GM12878 (cell line): ENCODE results near the gene TMEM254. TPM values are rescaled to one million over a fixed set of nuclear protein-coding genes. Genes with fewer than 3 reads are reported as not detected.

Experiments used
- ATAC-seq: fragments of 200-7000 bp; cut with Tn5 transposase; 3 replicates; pipeline ENCODE4 v1.9.1; 2020; ENCODE audit warnings: mild to moderate bottlenecking, moderate library complexity
- BruUV-seq: library from RNA; stranded (reverse); fragments of 400-500 nt; replicated peaks from 2 replicates; lab custom pipeline; 2021; lab: Mats Ljungman, UMichigan
- CTCF ChIA-PET: fragments of 300-600 bp; sonication (Branson Sonifier 250); formaldehyde crosslinking; extraction: SDS; loops from one replicate; lab custom pipeline; 2021; ENCODE audit warnings: inconsistent platforms; lab: Yijun Ruan, JAX
- POLR2A ChIA-PET: fragments of 350-600 bp; formaldehyde crosslinking; extraction: SDS; loops from one replicate; lab custom pipeline; 2021; ENCODE audit warnings: inconsistent platforms; lab: Charles Lee
- RAD21 ChIA-PET: fragments of 300-600 bp; sonication (Branson Sonifier 250); formaldehyde crosslinking; loops from one replicate; lab custom pipeline; 2023; ENCODE audit warnings: antibody characterized with exemption; ENCODE audit not compliant: unreplicated experiment; lab: Charles Lee
- SMC1A ChIA-PET: fragments of 300-600 bp; sonication (Branson Sonifier 250); formaldehyde crosslinking; loops from one replicate; lab custom pipeline; 2023; ENCODE audit not compliant: unreplicated experiment, uncharacterized antibody; lab: Charles Lee
- DNase-seq: peaks from one replicate; pipeline ENCODE4 v3.0.0-alpha.2; 2011; ENCODE audit warnings: low read depth, low spot score
- FAIRE-seq: peaks from 3 replicates; lab custom pipeline; 2011; peaks lifted over from hg19 to GRCh38; lab: Jason Lieb, UNC
- H2AFZ ChIP-seq: 2 replicates; pipeline ENCODE4 v1.6.0; 2011; ENCODE audit warnings: low read depth, low read length, control low read depth; ENCODE audit not compliant: control insufficient read depth
- H3K27ac ChIP-seq: 2 replicates; pipeline ENCODE4 v1.5.1; 2011; ENCODE audit warnings: control low read depth; ENCODE audit not compliant: control insufficient read depth, insufficient read depth
- H3K27me3 ChIP-seq, 2 experiments: replicated peaks in 1 of 2; 2 replicates each; pipeline versions ENCODE4 v1.6.0 to v1.6.1; 2011; ENCODE audit warnings: low read length in 1 of 2; ENCODE audit not compliant: control insufficient read depth in 2 of 2, insufficient read depth in 2 of 2
- H3K36me3 ChIP-seq, 2 experiments: 2 replicates each; pipeline ENCODE4 v1.5.1; 2011; ENCODE audit warnings: low read length in 1 of 2; ENCODE audit not compliant: control insufficient read depth in 2 of 2, insufficient read depth in 2 of 2
- H3K4me1 ChIP-seq: 2 replicates; pipeline ENCODE4 v1.6.1; 2011; ENCODE audit warnings: mild to moderate bottlenecking, low read length, moderate library complexity, mixed read lengths; ENCODE audit not compliant: control insufficient read depth, insufficient read depth
- H3K4me2 ChIP-seq: 2 replicates; pipeline ENCODE4 v1.6.0; 2011; ENCODE audit warnings: control low read depth; ENCODE audit not compliant: control insufficient read depth, insufficient read depth
- H3K4me3 ChIP-seq: fragments of 200-600 bp; sonication (generic); 2 replicates; pipeline ENCODE4 v1.5.1; 2016
- H3K79me2 ChIP-seq: 2 replicates; pipeline ENCODE4 v1.6.0; 2011; ENCODE audit warnings: low read length; ENCODE audit not compliant: control insufficient read depth, insufficient read depth
- H3K9ac ChIP-seq: 2 replicates; pipeline ENCODE4 v1.8.0; 2011; ENCODE audit warnings: low read length, control low read depth, mixed read lengths; ENCODE audit not compliant: control insufficient read depth, insufficient read depth
- H3K9me3 ChIP-seq: replicated peaks from 3 replicates; pipeline ENCODE4 v1.5.1; 2011; ENCODE audit warnings: mild to moderate bottlenecking, low read length; ENCODE audit not compliant: control insufficient read depth, insufficient read depth
- H4K20me1 ChIP-seq: 2 replicates; pipeline ENCODE4 v1.6.0; 2011; ENCODE audit not compliant: control insufficient read depth, insufficient read depth
- ATF3 ChIP-seq: IDR thresholded peaks from 2 replicates; pipeline ENCODE4 v1.6.1; 2011; ENCODE audit warnings: low read depth, mild to moderate bottlenecking, low read length, moderate library complexity, borderline replicate concordance; ENCODE audit errors: extremely low read depth
- E4F1 ChIP-seq: fragments of 450-650 bp; IDR thresholded peaks from 2 replicates; pipeline ENCODE4 v1.6.1; 2018; ENCODE audit warnings: borderline replicate concordance, mild to moderate bottlenecking; ENCODE audit not compliant: partially characterized antibody
- IKZF2 ChIP-seq, 2 experiments: fragments of 450-650 bp; IDR thresholded peaks; 2 replicates each; pipeline ENCODE4 v1.6.1; 2017; ENCODE audit warnings: mild to moderate bottlenecking in 2 of 2, moderate library complexity in 2 of 2
- IRF4 ChIP-seq: IDR thresholded peaks from 2 replicates; pipeline ENCODE4 v1.6.1; 2011; ENCODE audit warnings: low read depth, low read length
- JUND ChIP-seq: IDR thresholded peaks from 2 replicates; pipeline ENCODE4 v1.6.1; 2012; ENCODE audit warnings: low read depth, mild to moderate bottlenecking, low read length, improper control_type of control experiment, moderate library complexity
- MEF2A ChIP-seq: IDR thresholded peaks from 2 replicates; pipeline ENCODE4 v1.6.1; 2011; ENCODE audit warnings: low read depth, mild to moderate bottlenecking, low read length, moderate library complexity; ENCODE audit not compliant: insufficient read depth
- NR2F1 ChIP-seq: fragments of 450-650 bp; conservative IDR thresholded peaks from 2 replicates; pipeline ENCODE4 v1.6.1; 2017; ENCODE audit warnings: mild to moderate bottlenecking
- POLR2A ChIP-seq: IDR thresholded peaks from 2 replicates; pipeline ENCODE4 v1.6.1; 2011; ENCODE audit warnings: low read depth, mild to moderate bottlenecking, low read length
- ZNF687 ChIP-seq: fragments of 450-650 bp; IDR thresholded peaks from 2 replicates; pipeline ENCODE4 v1.6.1; 2017; ENCODE audit warnings: mild to moderate bottlenecking, moderate library complexity
- WGBS: methylation state at CpG from one replicate; pipeline ENCODE4 v1.1.6; 2016; ENCODE audit warnings: low lambda C conversion rate; ENCODE audit not compliant: insufficient replicate concordance, insufficient coverage; ENCODE audit errors: missing lambda C conversion rate; 5-methylcytosine and 5-hydroxymethylcytosine counted together
- in situ Hi-C: fragments of 300-500 bp; cut with MboI; formaldehyde crosslinking; loops from 9 replicates; pipeline ENCODE4 v1.14.3; 2018; ENCODE audit warnings: mixed read lengths
- intact Hi-C: fragments of 100-400 bp; cut with micrococcal nuclease; formaldehyde crosslinking; loops from one replicate; pipeline ENCODE4 v1.14.2; 2022; ENCODE audit not compliant: unreplicated experiment
- polyA plus RNA-seq, 11 experiments: library from polyadenylated mRNA; depleted of rRNA in 4 of 11; unstranded in 6 of 11; stranded (reverse) in 5 of 11; fragments of >200 nt; fragmentation: Nextera tagmentation in 4 of 11; fragmentation: Illumina TruSeq in 1 of 11; extraction: Ambion mirVana in 4 of 11; extraction: Trizol in 1 of 11; gene quantifications; 1 replicate in 1 of 11; 2 replicates in 10 of 11; pipeline versions ENCODE4 v1.2.1 to v1.2.3, GENCODE V29; 2011 to 2016; ENCODE audit warnings: inconsistent platforms in 2 of 11, missing spikeins in 2 of 11, low read depth in 1 of 11
- total RNA-seq, 4 experiments: library from RNA; depleted of rRNA in 3 of 4; stranded (reverse); fragments of >200 nt in 3 of 4; fragmentation: Illumina TruSeq in 1 of 4; extraction: Trizol in 1 of 4; gene quantifications; 2 replicates each; pipeline versions ENCODE4 v1.2.1 to v1.2.3, GENCODE V29; 2013 to 2021

The TMEM254 gene
- total and polyA plus RNA-seq, 10 of the 15 experiments (the other 5 are each of a cell fraction or from before 2014, with no cell fraction given) = 5.6 to 29.0 (median 13.1) TPM

- intact Hi-C loops = no loop called here
- ATAC-seq (no peak), DNase-seq (no peak), FAIRE-seq (no peak)
- Histone ChIP-seq H3K4me3 (no peak overlapping the region), H3K9ac (no peak overlapping the region), H2AFZ (no peak overlapping the region), H3K27me3 (peaks cover 1 to 3% of the 10 kb centered on the region in 2 experiments; a peak in 3 of 4 replicates), H3K4me2 (no peak overlapping the region), H3K9me3 (no peaks in the 10 kb centered on the region), H3K4me1 (no peaks in the 10 kb centered on the region), H4K20me1 (no peaks in the 10 kb centered on the region), H3K36me3 (no peaks in the 10 kb centered on the region), H3K27ac (no peak overlapping the region), H3K79me2 (no peaks in the 10 kb centered on the region)
- ChIA-PET CTCF (interaction anchor here (0.6 to 1.1 kb wide), 2 partner anchors 11 to 14 kb away, joined by 3 read pairs; no protein-coding TSS in a partner anchor), POLR2A (no interaction called here), RAD21 (interaction anchor here (0.9 kb wide), 1 partner anchor 89 kb away, joined by 3 read pairs; no protein-coding TSS in a partner anchor), SMC1A (interaction anchor here (0.6 kb wide), 1 partner anchor 115 kb away, joined by 3 read pairs; no protein-coding TSS in a partner anchor)
- TF ChIP-seq MEF2A = no peak
- no peak for TF ChIP-seq ATF3
- no TSS peak for BruUV-seq
- WGBS = 39% methylated on average over 14 of the region's 14 CpGs
- in situ Hi-C loops = no loop called here
Measured at GRCh38 chr10:80137031-80137862, 58.8 kb downstream of the TMEM254 start.

- H3K36me3 ChIP-seq = no peaks in the 10 kb centered on the region
- intact Hi-C loops = no loop called here
Measured at GRCh38 chr10:80137920-80138319, 59.5 kb downstream of the TMEM254 start.

More at GRCh38 chr10:80137920-80138319, 59.5 kb downstream of the TMEM254 start:
- Histone ChIP-seq H3K27me3 (peaks cover 0 to 3% of the 10 kb centered on the region in 2 experiments; a peak in 3 of 4 replicates), H3K79me2 (no peaks in the 10 kb centered on the region), H3K27ac (no peak overlapping the region)
- in situ Hi-C loops = no loop called here
- TF ChIP-seq E4F1 (no peak), NR2F1 (no peak), JUND (no peak), IRF4 (no peak), ZNF687 (no peak), POLR2A (no peak), IKZF2 (IDR thresholded peaks at IDR 0.05) (no peak)
- TF ChIP-seq, all 136 proteins: peak for 0
- WGBS = 1% methylated on average over 4 of the region's 4 CpGs
- POLR2A ChIA-PET = no interaction called here
- DNase-seq = no peak
- no TSS peak for BruUV-seq
- ATAC-seq = no peak
- RAD21 ChIA-PET = interaction anchor here (0.9 kb wide), 1 partner anchor 89 kb away, joined by 3 read pairs; no protein-coding TSS in a partner anchor
- Histone ChIP-seq H3K4me1 (no peaks in the 10 kb centered on the region), H3K4me3 (no peak overlapping the region), H4K20me1 (no peaks in the 10 kb centered on the region), H3K9me3 (no peaks in the 10 kb centered on the region), H2AFZ (no peak overlapping the region), H3K9ac (no peak overlapping the region), H3K4me2 (no peak overlapping the region)
- CTCF ChIA-PET = interaction anchor here (0.6 to 1.1 kb wide), 3 partner anchors 12 to 85 kb away, joined by 3 read pairs; no protein-coding TSS in a partner anchor
- no peak for FAIRE-seq
- SMC1A ChIA-PET = interaction anchor here (0.6 kb wide), 1 partner anchor 115 kb away, joined by 3 read pairs; no protein-coding TSS in a partner anchor
